NCI-H1436 (cell line): ENCODE data around the gene ZNF99.
"Not testable (repeated sequence)": the region's sequence is repeated elsewhere in the genome, so short reads cannot be mapped to it uniquely, and the experiment has no call there.

Experiments
- DNase-seq: peaks from one replicate; lab custom pipeline; 2025; lab: John Stamatoyannopoulos, UW

The ZNF99 gene

DNA sequence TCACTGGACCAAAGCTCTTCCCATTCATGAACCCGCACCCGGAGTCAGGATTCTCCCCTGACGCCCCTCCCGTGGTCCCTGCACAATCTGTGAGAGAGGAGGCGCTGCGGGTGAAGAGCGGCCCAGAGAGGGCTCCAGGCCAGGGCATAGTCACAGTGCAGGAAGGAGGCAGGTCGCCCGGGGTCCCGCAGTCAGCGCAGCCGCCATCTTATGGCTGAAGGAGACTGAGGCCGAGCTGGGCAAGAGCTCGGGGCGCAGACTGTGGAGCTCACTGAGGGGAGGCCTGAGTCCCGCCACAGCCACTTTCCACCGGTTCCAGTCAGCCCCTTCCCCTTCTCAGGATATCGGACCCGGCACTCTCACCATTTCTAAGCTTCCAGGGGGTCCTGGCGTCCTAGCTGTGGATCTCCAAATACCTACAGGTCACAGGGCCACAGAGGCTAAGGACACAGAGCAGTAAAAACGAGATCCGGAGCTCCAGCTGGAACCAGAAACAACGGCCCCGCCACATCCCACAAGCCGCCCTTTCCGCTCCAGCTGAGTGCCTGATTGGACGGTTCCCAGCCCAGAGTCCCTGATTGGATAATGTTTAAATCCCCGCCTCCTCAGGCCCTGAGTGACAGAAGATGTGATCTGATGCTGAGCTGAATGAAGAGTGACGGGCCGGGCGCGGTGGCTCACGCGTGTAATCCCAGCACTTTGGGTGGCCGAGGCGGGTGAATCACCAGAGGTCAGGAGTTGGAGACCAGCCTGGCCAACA lies at the start of gene ZNF99:
Gene ZNF99, minus strand, starts transcription at position 501 of the 760 bp plus-strand sequence. Its CDS starts 135 bp downstream, at position 366.
- DNase-seq: no peak

DNA sequence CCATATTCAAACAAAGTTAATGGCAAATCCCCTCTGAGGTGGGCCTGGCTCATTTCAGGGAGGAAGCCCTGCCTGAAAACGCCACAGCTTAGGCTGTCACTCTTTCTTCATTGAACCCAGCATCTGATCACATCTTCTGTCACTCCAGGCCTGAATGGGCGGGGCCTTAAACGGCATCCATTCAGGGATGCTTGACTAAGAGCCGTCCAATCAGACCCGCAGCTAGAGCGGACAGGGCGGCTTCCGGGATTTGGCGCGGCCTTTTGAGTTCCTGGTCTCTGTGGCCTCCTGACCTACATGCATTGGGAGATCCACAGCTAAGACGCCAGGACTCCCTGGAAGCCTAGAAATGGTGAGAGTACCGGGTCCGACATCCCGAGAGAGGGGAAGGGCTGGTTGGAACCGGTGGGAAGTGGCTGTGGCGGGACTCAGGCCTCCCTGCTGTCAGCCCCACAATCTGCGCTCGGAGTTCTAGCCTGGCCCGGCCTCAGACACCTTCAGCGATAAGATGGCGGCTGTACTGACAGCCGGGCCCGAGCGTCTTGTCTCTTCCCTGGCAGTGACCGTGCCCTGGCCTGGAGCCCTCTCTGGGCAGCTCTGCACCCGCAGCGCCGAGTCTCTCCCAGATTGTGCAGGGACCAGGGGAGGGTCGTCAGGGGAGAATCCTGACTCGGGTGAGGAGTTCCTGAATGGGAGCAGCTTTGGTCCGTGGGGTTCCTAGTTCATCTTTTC lies 48.2 kb upstream of the ZNF99 start, which contains the start of gene ZNF723:
Gene ZNF723, plus strand, starts transcription at position 261 of the 732 bp plus-strand sequence. Its CDS starts 89 bp downstream, at position 350.
- no peak for DNase-seq

- no peak for DNase-seq
Measured at GRCh38 chr19:22831211-22831610, 47.3 kb upstream of the ZNF99 start.

DNA sequence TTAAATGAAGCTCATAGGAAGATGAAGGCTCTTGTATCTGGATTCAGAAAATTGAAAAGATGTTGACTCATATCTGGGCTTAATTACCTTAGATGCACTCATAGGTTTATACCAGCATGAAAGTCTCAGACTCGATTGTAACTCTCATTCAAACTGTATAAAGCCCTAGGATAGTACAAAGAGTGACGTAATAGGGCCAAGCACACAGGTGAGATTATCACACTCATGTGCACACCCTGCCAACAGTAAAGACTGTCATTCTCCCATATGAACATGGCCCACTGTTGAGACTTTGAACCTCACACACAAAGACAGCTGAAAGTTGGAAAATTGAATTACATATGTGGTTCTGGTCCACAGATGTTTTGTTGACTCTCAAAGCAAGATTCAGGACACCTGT lies 30.2 kb upstream of the ZNF99 start:
- no peak for DNase-seq

- DNase-seq: no peak
Measured at GRCh38 chr19:22807061-22807835, 23.3 kb upstream of the ZNF99 start.

GRCh38 chr19:22806418-22806817 lies 22.5 kb upstream of the ZNF99 start:
- no peak for DNase-seq

- DNase-seq: no peak
Measured at GRCh38 chr19:22797040-22797439, 13.1 kb upstream of the ZNF99 start.

DNA sequence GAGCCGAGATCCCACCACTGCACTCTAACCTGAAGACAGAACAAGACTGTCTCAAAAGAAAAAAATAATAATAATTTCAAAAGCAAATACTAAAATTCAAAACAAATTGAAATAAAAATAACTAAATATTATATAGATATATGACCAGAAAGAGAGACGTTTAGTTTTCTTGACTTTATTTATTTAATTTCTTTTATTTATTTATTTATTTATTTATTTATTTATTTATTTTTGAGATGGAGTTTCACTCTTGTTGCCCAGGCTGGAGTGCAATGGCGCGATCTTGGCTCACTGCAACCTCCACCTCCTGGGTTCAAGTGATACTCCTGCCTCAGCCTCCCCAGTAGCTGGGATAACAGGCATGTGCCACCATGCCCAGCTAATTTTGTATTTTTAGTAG lies 8.9 kb upstream of the ZNF99 start:
- DNase-seq: not testable (repeated sequence)

DNA sequence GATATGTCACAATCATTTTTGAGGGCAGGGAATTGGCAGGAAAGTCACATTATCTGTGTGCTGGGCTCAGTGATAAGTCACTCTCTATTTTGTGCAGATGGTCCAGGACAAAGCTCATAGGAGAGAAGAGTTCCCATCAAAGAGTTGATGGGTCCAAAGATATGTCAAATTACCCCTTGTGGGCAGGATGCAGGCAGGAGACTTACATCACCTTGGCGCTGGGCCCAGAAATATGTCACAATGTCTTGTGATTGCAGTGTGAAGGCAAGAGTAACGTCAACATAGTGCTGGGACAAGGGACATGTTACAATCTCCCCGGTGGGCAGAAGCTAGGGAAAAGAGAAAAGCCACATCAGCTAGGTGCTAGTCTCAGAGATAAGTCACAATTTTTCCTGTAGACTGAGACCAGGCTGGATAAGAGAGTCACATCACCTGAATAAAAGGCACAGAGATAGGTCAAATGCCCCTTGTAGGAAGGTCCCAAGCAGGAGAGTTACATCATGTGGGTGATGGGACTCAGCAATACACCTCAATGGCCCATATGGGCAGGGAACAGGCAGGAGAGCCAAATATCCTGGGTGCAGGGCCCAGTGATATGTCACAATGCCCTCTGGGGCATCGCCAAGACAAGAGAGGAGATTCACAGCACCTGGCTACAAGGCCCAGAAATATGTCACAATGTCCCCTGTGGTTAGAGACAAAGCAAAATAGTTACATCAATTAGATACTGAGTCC lies 47.9 kb downstream of the ZNF99 start:
- no peak for DNase-seq

DNA sequence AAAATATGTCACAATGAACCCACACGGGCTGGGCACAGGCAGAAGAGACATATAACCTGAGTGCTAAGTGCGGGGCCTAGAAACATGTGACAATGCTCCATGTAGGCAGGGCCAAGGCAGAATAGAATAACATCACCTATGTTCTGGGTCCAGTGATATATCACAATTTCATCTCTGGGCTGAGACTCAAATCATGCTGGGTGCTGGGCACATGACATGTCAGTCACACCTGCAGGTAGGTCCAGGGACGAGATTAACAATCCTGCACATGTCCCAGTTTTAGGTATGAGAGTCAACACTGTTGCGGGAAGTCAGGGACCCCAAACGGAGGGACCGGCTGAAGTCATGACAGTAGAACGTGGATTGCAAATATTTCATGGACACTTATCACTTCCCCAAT lies 50.3 kb downstream of the ZNF99 start:
- DNase-seq: no peak

DNA sequence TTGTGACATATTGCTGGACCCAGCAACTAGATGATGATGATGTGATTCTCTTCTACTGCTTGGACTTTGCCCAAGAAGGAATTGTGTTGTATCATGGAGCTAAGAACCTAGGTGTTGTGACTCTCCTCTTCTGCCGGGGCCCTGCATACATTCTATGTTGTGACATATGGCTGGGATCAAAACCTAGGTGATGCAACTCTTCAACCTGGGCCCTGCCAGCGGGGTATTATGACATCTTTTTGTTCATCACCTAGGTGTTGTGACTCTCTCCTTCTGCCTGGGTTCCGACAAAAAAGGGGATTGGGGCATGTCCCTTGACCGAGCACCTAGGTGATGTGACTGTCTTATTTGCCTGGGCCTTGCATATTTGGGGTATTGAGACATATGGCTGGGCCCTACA lies 55.7 kb downstream of the ZNF99 start:
- not testable (repeated sequence) for DNase-seq

DNA sequence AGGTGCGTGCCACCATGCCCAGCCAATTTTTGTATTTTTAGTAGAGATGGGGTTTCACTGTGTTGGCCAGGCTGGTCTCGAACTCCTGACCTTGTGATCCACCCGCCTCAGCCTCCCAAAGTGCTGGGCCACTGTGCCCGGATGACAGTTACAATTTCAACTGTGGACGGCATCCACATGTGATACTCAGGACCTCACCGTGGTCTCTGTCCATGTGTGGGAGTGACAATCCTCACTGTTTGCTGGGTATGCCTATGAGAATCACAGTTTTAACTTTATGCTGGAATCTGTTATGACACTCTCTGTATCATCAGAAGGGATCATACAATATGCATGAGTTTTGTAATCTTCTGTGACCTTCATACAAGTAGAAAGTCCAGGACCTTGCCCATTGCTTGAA lies 62.4 kb downstream of the ZNF99 start:
- not testable (repeated sequence) for DNase-seq

GRCh38 chr19:22708983-22709382 lies 75.0 kb downstream of the ZNF99 start:
- DNase-seq: no peak

GRCh38 chr19:22703096-22703495 lies 80.9 kb downstream of the ZNF99 start:
- DNase-seq: not testable (repeated sequence)

DNA sequence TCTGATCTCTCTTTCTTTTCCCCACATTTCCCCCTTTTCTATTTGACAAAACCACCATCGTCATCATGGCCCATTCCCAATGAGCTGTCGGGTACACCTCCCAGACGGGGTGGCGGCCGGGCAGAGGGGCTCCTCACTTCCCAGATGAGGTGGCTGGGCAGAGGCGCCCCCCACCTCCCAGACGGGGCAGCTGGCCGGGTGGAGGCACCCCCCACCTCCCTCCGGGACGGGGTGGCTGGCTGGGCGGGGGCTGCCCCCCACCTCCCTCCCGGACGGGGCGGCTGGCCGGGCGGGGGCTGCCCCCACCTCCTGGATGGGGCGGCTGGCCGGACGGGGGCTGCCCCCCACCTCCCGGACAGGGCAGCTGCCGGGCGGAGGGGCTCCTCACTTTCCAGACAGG lies 81.3 kb downstream of the ZNF99 start:
- not testable (repeated sequence) for DNase-seq
